Spleen (tissue), 7 donors: ENCODE measurements around the gene SKP1.

Source experiments
- CTCF ChIP-seq, 11 experiments: fragments of 200-600 bp in 7 of 11; fragments of 450-650 bp in 4 of 11; sonication (generic) in 4 of 11; IDR thresholded peaks in 8 of 11; conservative IDR thresholded peaks in 3 of 11; 1 replicate in 7 of 11; 2 replicates in 4 of 11; pipeline versions ENCODE4 v1.4.0 to v1.8.0; 2016 to 2021; ENCODE audit warnings: antibody characterized with exemption in 11 of 11, inconsistent platforms in 4 of 11, mild to moderate bottlenecking in 1 of 11
- POLR2A ChIP-seq, 3 donors: fragments of 450-650 bp; IDR thresholded peaks; one replicate each; pipeline ENCODE4 v1.5.1; 2017; ENCODE audit warnings: antibody characterized with exemption in 3 of 3, mild to moderate bottlenecking in 1 of 3
- POLR2AphosphoS5 ChIP-seq, 3 donors: sonication (generic); formaldehyde crosslinking; IDR thresholded peaks; one replicate each; pipeline ENCODE4 v1.5.1; 2017; ENCODE audit warnings: antibody characterized with exemption in 3 of 3
- donor health status: DM: no; HTN: no; CAD: no; lungs with moderate emphysema.
- donor health status: DM: no; HTN: no; CAD: no.
- donor health status: DM: no; HTN: no; CAD: no.

GRCh38 chr5:134142052-134142451 lies 34.7 kb downstream of the SKP1 start:
- no peak for TF ChIP-seq CTCF (IDR thresholded peaks at IDR 0.05 in 8 of 11, conservative IDR thresholded peaks at IDR 0.05 in 3 of 11)
- TF ChIP-seq POLR2A (IDR thresholded peaks at IDR 0.05): no peak
- no peak for TF ChIP-seq POLR2AphosphoS5 (IDR thresholded peaks at IDR 0.05)
